Astrocyte of the cerebellum (primary cell): ENCODE data around the gene ACOX2.

Source experiments
- DNase-seq: peaks from one replicate; pipeline ENCODE4 v3.0.0-alpha.2; 2011; ENCODE audit warnings: low read depth
- H3K4me3 ChIP-seq: 2 replicates; pipeline ENCODE4 v1.5.1; 2011; ENCODE audit warnings: mild to moderate bottlenecking, low read depth, low read length, moderate library complexity
- in situ Hi-C: cut with HindIII; loops from 2 replicates; pipeline ENCODE4 v1.10.0; 2017; ENCODE audit warnings: low sequenced_read_pairs
- TF ChIP-seq, protein P1 (sequence below): IDR thresholded peaks from 2 replicates; pipeline ENCODE4 v1.5.1; 2012; ENCODE audit warnings: low read length, low read depth, moderate library complexity, mild to moderate bottlenecking; ENCODE audit errors: missing control alignments

ACOX2 gene

DNA sequence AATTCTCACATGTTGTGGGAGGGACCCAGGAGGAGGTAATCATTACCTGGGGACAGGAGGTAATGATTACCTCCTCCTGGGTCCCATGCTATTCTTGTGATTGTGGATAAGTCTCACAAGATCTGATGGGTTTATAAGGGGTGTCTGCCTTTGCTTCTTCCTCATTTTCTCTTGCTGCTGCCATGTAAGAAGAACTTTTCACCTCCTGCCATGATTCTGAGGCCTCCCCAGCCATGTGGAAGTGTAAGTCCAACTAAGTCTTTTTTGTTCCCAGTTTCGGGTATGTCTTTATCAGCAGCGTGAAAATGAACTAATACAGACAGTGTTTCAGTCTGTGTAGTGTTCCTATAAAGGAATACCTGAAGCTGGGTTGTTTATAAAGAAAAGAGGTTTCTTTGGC, 58.2 kb downstream of the ACOX2 start:
- TF ChIP-seq, protein P1, sequence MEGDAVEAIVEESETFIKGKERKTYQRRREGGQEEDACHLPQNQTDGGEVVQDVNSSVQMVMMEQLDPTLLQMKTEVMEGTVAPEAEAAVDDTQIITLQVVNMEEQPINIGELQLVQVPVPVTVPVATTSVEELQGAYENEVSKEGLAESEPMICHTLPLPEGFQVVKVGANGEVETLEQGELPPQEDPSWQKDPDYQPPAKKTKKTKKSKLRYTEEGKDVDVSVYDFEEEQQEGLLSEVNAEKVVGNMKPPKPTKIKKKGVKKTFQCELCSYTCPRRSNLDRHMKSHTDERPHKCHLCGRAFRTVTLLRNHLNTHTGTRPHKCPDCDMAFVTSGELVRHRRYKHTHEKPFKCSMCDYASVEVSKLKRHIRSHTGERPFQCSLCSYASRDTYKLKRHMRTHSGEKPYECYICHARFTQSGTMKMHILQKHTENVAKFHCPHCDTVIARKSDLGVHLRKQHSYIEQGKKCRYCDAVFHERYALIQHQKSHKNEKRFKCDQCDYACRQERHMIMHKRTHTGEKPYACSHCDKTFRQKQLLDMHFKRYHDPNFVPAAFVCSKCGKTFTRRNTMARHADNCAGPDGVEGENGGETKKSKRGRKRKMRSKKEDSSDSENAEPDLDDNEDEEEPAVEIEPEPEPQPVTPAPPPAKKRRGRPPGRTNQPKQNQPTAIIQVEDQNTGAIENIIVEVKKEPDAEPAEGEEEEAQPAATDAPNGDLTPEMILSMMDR: no peak
- in situ Hi-C loops: no loop called here
- no peak overlapping the region for H3K4me3 ChIP-seq
- no peak for DNase-seq

DNA sequence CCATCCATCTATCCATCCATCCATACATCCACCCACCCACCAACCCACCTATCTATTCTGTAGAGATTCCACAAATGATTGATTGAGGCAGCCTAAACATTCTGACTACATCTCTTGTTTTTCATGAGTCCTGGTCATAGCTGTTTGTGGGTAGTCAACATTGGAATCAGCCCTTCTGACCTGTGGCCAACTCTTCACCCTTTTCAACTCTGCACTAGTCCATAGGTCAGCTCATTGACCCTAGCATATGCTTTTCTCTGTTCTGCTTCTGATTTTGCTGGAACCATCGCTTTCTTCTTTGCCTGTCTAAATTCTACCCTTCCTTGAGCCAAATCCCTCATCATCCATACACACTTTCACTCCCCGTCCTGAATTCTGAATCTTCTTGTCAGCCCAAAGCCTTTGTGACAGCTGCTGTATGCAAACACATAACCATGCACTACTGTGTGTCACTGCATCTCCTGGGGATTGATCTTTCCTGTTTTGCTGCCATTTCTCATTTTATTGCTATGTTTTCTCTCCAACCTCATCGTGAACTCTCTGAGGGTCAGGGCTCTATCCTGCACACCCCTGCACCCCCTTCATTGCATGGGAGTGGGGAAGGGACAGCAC, 61.9 kb downstream of the ACOX2 start:
- TF ChIP-seq, protein P1: no peak
- no peak overlapping the region for H3K4me3 ChIP-seq
- in situ Hi-C loops: no loop called here

DNA sequence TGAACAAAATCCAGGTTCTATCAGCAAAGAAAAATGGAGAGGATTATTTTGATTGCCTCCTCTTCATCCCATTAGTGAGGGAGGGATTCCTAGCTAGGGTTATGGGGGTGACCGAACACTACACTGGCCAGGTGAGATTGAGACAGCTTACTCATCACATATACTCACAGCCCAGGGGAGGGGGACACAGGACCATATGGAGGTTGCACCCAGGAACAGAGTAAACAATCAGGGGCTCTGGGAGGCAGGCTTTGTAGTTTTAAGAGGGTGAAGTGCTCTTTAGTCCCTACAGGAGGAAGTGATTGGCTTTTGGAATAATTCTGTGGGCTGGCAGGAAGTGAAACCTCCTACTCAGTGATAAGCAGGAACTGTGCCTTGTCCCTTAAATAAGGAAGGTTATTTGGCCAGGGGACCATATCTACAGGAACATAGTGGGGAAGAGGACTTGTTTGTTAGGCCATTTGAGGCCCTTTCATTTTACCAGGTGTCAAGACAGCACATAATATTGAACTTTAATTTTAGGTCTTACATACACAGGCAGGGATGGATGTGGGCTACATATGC, 62.6 kb downstream of the ACOX2 start:
- TF ChIP-seq, protein P1: no peak
- in situ Hi-C loops: no loop called here
- no peak overlapping the region for H3K4me3 ChIP-seq
- no peak for DNase-seq

More for the DNA sequence above, 61.9 kb downstream of the ACOX2 start:
- no peak for DNase-seq

DNA sequence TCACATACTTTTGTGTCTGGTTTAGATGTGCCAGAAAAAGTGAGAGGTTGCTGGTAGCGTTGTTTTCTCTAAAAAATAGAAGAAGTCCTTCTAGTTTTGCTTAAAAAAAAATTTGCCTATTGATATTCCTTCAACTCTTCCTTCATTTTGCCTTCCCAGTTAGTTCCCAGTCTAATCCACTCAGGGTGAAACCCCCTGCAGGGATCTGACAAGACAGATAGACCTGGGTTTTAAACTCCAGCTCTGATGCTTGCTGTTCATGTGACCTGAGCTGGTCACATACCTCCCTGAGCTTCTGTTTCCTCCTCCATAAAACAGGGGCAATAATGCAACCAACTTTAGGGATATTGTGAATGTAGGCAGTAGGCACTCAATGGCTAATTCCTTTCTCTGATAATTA, 63.7 kb downstream of the ACOX2 start:
- H3K4me3 ChIP-seq: no peak overlapping the region
- no peak for DNase-seq
- in situ Hi-C loops: no loop called here
- TF ChIP-seq, protein P1: no peak

DNA sequence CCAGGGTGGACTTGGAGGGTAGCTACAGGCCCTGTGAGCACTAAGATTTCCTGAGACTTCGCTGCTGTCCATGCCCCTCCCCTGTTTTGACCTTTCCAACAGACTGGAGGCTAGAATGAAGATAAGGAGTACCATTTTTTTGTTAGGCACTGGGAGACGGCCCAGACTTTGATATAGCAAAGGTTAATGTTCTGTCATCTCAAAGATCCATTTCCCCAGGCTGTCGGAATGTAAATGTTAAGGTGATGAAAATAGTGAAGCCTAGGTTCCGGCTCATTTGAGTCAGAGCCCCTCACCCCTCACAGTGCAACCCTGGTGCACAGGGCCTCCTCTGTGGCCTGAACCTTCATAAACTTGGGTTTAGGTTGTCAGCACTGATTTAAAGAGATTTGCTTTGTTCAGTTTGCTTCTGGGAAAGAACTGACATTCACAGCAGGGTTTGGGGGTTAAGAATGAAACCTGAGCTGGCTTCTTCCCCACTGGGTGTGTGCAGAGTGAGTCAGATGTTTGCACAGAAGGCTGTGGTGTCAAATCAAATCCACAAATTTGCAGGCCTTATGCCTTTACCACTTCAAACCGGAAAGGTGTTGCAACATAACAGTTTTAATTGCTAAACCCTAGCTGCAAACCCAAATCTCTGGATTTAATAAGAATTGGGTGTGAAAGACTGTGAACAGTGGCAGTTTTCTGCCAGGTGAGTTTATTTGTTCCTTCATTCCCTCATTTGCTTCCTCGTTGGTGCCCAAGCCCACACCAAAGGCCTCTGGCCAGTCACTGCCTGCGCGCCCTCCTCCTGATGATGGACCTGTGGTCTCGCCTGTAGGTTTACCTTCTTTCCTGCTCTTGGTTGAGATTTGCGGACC, 65.7 kb downstream of the ACOX2 start:
- TF ChIP-seq, protein P1: no peak
- peak; percentile 97 for DNase-seq
- H3K4me3 ChIP-seq: no peak overlapping the region
- in situ Hi-C loops: no loop called here

DNA sequence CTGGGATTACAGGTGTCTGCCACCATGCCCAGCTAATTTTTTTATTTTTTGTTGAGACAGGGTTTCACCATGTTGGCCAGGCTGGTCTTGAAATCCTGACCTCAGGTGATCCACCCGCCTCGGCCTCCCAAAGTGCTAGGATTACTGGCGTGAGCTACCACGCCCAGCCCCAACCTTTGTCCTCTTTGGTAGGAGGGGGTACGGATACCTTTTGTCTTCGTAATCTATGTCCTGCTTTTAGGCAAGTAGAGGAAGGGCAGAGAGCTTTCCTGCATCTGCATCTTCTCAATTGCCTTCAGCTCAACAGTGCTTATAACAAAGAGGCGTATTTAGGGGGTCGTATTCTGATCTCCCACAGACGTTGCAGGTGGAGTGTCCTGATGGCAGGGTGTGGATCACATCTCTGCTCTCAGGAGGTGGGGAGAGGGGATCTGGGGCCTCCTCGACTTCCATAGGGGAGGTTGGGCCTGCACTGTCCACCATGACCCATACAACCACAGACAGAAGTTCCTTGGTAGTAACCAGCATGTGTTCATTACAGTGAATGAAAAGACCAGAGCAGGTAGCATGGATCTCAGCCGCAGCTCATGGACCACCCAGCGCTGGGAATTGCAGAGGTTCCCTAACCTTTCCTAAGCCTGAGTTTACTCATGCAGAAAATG, 66.5 kb downstream of the ACOX2 start:
- no peak for DNase-seq
- H3K4me3 ChIP-seq: no peak overlapping the region
- TF ChIP-seq, protein P1: no peak
- in situ Hi-C loops: no loop called here
